COLO668 (cell line): ENCODE data around the gene FOXQ1.
"Not testable (repeated sequence)": the region's sequence is repeated elsewhere in the genome, so short reads cannot be mapped to it uniquely, and the experiment has no call there.

ENCODE experiments used
- DNase-seq: peaks from one replicate; lab custom pipeline; 2025; ENCODE audit not compliant: unreplicated experiment; lab: John Stamatoyannopoulos, UW

Gene FOXQ1

DNA sequence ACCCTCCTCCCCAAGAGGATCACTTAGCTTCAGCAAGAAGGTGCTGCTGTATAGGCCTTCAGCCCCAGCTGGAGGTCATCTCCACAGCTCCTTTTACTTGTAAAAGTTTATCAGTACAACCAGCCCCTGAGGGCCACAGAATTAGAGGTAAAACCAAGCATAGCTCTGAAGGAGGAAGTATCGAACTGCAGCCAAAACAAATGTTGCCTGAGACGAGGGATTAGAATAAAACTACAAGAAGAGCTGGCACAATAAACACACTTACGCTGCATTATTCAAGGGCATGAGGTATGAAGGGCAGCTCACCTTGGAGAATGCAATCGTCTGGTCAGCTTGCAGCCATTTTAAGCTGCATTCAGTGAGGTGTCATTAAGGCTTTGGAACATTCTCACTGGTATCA is 21.1 kb upstream of the FOXQ1 start:
- DNase-seq = no peak

DNA sequence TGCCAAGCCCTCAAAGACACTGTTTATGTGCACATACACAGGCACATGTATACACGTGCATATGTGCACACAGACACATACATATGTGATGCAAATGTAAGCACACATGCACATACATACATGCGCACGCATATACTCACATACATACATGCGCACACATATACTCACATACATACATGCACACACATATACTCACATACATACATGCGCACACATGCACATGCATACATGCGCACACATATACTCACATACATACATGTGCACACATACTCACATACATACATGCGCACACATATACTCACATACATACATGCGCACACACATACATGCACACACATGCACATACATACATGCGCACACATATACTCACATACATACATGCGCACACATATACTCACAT is 20.5 kb upstream of the FOXQ1 start:
- DNase-seq = no peak

DNA sequence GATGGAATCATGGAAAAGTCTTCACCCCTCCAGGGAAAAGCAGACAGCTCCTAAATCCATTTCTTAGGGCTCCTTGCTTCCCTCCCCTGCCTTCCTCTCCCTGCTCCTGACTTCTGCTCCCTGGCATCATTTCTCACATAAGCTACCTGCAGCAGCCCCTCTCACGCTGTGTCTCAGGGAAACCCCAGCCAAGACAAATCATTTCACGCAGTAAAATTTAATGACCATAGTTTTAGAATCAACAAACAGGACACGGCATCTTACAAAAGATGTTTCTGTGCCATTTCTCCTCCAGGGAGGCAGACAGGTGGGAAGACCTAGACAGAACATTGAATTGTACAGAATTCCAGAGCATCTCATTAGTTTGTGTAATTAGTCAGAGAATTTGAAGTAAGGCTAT is 16.5 kb upstream of the FOXQ1 start:
- DNase-seq = no peak

DNA sequence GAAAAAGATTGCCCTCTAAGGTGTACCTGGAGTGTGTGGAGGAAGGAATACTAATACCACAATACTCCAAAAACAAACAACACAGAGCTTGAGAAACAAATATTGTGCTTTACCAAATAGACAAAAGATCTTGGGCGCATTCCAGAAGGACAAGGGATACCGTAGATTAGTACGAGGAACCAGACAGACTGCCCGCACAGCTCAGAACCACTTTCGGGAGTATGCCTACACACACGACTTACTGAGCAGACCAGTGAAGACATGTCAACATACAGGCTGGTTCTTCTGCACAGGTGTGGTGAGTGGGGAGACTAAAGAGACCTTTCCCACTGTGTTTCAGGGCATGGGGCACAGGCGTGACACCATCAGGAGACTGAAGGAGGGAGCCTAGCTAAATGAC is 15.8 kb upstream of the FOXQ1 start:
- no peak for DNase-seq

DNA sequence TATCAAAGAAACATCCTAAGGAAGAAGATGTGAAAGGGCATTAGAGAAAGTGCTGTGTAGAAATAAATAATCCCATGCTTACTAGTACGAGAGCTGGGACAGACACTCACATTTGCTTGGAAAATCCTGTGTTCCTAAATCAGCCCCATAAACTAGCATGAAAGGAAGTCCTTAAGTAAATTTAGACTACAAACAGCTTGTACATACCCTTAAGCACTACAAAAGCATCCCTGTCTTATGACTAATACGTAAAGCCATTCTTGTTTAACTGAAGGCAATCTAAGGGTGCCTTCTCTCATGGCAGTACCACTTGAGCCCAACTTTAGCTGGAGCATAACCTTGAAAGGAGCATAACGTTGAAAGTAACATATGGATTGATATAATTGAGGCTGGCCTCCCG is 15.4 kb upstream of the FOXQ1 start:
- no peak for DNase-seq

DNA sequence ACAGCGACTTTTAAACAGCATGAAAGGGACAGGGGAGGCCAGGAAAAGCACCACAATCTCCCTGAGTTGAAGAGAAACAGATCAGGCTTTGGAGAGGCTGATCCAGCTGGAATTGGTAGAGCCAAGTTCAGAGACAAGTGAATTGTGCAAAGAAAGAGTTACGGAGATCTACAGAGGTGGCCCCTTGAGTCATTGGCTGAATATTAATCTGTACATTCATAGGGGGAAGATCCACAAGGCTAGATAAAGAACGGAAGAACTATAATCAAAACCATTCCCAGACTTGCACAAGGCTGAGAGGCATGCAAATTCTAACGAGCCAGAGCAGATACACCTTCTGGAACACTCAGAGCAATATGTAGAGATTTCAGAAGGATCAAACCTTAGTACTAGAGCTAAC is 14.2 kb upstream of the FOXQ1 start:
- DNase-seq = no peak

DNA sequence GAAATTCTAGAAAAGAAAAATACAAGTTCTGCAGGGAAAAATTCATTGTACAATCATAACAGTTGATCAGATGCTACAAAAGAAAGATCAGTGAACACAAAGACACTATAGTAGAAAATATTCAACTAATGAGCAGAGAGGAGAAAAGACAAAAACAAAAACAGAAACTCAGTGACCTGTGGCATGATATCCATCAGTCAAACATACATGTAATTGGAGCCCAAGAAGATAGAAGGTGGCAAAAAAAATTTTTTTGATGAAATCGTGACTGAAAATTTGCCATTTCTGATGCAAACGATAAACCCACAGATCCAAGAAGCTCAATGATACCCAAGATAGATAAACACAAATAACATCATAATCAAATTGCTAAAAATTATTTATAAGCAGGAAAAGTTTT is 13.1 kb upstream of the FOXQ1 start:
- DNase-seq = no peak

DNA sequence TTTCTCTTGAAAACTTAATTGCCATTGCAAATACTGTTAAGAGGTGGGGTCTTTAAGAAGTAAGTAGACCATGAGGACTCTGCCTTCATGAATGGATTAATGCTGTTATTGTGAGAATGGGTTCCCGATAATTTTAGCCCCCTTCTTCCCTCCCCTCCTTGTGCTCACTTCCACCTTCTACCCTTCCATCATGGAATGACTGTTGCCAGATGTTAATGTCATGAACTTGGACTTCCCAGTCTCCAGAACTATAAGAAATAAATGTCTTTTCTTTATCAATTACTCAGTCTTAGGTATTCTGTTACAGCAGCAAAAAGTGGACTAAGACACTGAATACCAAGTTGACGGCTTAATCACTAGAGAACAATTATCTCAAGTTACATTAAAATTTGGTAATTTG is 5.8 kb upstream of the FOXQ1 start:
- DNase-seq = no peak

DNA sequence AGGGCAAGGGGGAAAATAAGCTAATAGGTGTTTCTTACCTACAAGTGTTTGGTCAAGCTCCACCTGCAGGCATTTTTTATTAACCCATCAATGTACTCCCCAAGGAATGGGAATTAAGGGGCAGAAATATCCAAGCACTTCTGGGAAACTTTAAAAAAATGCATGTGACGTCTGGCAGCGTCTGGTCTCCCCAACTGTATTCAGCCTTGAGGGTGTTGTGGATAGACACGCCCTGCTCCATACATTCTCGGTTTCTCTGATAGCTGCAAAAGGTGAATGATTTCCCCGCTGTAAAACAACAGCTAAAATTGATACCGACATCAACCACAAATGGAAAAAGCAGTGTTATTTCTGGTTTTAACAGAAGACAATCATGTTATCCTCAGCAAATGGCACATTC is 2.5 kb upstream of the FOXQ1 start:
- no peak for DNase-seq

DNA sequence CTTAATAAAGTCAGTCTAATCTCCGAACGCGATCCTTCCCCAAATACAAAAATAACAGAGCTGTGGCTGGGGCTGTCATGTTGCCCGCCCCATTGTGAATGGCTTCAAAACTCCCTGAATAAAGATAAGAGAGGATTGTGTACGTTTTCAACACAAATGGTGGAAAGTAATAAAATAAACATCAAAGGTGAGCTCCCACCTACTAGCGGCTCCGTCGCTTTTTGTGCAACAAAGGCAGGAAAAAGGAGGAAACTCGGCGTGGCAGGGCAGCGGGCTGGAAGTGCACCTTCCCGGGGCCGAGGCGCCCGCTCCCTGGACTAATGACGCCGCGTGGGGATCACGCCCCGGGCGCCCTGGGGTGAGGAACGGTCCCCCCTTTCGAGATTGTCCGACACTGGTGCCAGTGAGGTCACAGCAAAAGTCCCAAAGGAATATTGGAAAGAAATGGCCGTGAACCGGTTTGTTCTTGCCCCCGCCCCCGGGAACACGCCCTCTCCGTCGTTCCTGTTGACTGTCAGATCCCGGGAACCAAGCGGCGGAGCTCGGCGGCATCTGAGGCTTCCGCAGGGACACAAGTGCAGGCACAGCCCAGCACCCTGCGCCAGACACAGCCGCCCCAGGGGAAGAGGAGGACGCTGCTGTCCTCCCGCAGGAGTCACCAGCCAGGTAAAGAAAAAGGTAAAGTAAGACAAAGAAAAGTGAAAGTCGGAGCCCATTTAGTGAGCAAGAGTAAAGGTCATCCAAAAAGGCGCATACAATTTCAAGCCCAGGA is 1.1 kb upstream of the FOXQ1 start:
- DNase-seq = peak; percentile 5

DNA sequence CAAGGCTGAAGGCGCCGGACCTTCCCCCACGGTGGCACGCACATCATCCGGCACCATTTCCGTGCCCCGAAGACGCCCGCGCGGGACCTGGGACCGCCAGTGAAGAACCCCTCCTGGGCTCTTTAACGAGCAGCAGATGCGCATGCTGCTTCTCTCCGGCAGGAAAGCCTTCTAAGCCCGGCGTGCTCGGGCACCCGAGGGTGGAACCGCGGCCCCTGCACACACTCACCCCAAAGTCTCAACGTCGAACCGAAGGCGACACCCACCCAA is 240 bp downstream of the FOXQ1 start:
- DNase-seq = no peak

DNA sequence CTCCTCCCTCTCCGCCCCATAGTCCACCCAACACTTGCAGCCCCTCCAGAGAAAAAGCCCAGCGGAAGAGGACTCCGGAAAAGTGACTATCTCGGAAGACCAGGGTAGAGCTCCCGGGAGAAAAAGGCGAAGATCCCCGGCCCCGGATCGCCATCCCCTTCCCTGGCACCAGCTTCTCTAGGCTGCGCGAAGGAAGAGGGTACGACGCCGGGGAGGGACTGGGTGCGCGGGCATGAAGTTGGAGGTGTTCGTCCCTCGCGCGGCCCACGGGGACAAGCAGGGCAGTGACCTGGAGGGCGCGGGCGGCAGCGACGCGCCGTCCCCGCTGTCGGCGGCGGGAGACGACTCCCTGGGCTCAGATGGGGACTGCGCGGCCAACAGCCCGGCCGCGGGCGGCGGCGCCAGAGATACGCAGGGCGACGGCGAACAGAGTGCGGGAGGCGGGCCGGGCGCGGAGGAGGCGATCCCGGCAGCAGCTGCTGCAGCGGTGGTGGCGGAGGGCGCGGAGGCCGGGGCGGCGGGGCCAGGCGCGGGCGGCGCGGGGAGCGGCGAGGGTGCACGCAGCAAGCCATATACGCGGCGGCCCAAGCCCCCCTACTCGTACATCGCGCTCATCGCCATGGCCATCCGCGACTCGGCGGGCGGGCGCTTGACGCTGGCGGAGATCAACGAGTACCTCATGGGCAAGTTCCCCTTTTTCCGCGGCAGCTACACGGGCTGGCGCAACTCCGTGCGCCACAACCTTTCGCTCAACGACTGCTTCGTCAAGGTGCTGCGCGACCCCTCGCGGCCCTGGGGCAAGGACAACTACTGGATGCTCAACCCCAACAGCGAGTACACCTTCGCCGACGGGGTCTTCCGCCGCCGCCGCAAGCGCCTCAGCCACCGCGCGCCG is 822 bp downstream of the FOXQ1 start:
- DNase-seq = no peak

DNA sequence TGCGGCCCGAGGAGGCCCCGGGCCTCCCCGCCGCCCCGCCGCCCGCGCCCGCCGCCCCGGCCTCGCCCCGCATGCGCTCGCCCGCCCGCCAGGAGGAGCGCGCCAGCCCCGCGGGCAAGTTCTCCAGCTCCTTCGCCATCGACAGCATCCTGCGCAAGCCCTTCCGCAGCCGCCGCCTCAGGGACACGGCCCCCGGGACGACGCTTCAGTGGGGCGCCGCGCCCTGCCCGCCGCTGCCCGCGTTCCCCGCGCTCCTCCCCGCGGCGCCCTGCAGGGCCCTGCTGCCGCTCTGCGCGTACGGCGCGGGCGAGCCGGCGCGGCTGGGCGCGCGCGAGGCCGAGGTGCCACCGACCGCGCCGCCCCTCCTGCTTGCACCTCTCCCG is 1.5 kb downstream of the FOXQ1 start:
- DNase-seq = no peak

DNA sequence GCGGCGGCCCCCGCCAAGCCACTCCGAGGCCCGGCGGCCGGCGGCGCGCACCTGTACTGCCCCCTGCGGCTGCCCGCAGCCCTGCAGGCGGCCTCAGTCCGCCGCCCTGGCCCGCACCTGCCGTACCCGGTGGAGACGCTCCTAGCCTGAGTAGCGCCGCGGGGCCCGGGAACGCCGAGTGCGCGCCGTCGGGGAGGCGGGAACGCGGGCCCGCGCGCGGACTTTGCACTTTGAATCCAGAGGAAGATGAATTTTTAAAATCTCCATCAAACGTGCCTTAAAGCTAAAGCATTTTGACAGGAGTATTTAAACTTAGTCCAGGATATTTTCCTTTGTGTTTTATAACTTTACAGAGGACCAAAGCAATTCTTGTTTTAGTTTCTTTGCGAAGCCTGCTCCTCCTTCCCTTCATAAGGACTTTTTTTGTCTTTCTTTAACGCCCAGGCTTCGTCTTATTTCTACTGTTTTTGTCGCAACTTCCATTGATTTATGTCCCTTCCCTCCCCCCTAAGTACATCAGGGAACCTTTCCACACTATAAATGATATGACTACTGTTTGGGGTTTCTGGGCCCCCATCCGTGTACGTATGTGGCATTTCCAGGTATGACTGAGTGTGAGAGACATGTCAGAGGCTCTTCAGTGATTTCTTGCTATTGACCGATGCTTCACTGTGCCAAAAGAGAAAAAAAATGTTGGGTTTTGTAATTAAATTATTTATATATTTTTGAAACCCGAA is 2.0 kb downstream of the FOXQ1 start:
- DNase-seq = peak; percentile 7

DNA sequence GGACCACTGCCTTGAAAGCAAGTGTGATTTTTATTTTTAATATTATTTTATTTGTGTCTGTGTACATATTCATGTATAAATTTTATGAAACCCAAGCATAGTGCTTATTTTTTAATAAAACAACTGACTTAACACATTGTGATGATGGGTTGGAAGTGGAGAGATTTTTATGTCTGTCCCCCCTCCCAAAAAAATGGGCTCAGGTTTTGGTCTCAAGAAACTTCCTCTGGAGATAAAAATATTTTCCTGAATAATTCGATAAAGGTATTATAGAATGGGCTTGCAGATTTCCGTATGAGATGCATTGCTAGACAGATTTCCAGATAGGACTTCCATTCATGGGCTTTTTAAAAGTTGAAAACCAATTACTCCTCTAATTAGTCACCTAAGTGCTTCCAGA is 2.7 kb downstream of the FOXQ1 start:
- DNase-seq = no peak

DNA sequence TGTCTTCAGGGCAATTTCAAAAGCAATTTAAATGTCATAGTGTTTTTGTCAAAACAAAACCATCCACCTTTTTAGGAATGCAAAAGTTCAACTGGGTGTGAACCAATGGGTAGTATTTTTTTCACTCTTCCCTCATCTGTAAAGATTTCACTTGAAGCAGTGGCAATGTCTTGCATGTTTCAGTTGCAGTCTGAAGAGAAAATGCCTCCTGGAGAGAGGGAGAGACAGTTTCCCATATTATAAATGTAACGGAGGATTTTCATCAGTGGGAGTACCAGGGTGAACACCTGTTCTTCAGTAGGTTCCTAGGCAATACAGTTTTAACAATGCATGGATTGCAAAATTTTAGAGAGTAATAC is 3.3 kb downstream of the FOXQ1 start:
- DNase-seq = no peak

DNA sequence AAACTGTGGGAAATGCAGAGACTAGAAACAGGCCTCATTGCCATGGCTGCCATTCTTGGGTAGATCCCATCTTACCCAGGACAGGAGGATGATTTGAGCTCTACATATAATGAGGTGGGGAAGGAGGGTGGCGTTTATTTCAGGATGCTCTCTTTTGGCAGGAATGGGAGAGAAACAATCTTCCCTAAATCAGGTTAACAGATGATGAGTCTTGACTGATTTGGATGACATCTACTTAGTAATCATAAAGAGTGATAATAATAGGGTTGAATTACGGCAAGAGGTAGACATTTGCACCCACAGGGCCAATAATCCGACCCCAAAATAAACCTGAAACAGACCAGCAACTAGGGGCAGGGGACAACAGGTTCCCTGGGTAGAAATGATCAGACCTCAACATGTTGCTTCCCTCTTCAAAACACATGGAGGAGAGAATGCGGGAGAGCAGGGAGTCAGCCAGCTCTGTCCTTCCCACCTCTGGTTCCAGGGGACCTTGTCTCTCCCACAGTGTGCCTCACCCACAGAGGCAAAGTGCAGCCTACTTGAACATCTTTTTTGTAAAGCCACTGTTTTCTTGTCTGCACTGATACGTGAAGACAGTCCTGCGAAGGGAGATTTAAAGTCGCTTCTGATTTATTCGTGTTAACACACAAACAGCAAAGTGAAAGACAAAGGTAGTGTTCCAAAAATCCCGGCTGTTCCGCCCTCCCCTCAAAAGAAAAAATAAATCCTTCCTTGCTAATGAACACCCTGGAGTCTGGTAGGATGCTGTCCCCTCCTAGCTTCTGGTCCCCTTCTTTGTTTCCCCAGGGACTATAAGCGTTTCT is 3.9 kb downstream of the FOXQ1 start:
- no peak for DNase-seq

DNA sequence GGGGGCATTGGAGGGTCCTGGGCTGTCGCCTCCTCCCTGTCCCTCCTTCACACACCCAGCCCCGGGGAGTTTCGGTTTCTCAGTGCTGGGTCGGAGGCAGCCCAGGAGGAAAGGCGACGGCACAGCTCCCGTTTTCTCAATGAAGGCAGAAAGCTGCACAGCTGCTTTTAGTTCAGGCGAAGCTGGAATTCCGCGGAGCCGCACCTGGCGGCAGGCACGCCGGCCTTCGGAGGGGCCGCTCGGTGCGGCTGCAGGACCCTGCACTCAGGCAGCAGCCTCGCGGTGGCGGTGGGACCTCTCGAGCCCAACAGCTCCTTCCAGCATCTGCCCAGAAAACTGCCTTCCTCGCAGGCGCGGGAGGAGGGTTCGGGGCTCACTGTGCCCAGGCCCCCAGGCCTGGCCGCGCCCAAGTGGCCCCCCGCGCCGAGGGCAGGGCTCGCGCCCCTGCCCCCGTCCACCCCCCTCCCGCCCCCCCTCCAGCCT is 4.6 kb downstream of the FOXQ1 start:
- DNase-seq = peak; percentile 23

DNA sequence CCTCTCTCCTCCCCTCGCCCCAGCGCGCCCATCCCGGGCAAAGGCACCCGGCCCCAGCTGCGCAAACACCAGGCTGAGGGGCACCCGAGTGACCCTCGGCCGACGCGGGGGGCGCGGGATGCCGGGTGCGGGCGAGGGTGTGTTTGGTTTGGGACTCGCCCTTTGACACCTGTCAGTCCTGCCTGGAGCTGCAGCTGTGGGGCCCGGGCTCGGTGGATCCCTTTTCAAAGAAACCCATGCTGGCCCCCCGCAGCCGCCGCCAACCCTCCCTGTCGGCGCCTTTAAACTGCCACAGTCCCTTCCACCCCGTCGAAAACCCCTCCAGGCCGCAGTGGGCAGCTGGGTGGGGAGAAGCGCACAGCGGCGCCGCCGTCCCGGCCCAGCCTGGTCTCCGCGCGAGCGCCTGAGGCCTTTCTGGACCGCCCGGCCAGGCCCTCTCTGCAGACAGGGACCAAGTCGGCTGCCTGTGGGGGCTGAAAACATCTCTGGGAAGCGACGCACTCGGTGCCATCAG is 5.5 kb downstream of the FOXQ1 start:
- no peak for DNase-seq

DNA sequence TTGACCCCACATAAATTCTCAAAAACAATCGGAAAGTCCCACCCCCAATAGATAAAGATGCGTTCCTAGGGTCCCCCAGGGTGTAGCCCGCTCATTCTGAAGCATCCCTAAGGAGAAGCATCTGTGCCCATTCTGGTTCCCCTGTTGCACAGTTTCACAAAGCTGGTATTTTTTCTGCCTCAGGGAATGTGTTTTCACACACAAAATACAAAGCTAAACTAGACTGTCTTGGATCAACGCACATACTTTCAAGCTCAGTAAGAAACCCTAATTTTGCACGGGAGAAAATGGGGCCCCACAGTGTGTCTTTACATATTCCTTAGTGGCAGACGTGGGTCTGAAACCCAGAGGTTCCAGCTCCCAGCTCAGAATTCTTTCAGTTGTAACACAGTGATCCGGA is 6.1 kb downstream of the FOXQ1 start:
- DNase-seq = no peak

DNA sequence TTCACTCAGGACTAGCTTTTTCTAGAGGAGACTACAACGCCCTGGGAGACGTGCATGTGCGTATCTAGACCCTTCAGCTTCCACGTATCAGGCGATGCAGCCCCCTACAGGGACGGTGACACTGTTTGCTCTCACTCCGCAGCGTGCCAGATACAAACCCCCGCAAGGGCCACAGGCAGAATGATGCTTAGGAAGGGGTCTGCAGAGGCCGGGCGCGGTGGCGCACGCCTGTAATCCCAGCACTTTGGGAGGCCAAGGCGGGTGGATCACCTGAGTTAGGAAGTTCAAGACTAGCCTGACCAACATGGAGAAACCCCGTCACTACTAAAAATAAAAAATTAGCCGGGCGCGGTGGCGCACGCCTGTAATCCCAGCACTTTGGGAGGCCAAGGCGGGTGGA is 6.7 kb downstream of the FOXQ1 start:
- DNase-seq = not testable (repeated sequence)
